GM12864 (cell line): Measurements from ENCODE around the gene NFIL3.
"Not testable (repeated sequence)": the region's sequence is repeated elsewhere in the genome, so short reads cannot be mapped to it uniquely, and the experiment has no call there.

Experiments
- DNase-seq: peaks from one replicate; pipeline ENCODE4 v3.0.0-alpha.2; 2011; ENCODE audit warnings: low read depth
- H3K4me3 ChIP-seq: 2 replicates; pipeline ENCODE4 v1.5.1; 2011; ENCODE audit warnings: mild to moderate bottlenecking, low read depth, low read length, control low read depth
- TF ChIP-seq, protein P1 (sequence below): IDR thresholded peaks from 2 replicates; pipeline ENCODE4 v1.5.1; 2011; ENCODE audit warnings: low read depth, mild to moderate bottlenecking, moderate library complexity, low read length, control low read depth, inconsistent platforms; ENCODE audit errors: missing control alignments

Gene NFIL3

DNA sequence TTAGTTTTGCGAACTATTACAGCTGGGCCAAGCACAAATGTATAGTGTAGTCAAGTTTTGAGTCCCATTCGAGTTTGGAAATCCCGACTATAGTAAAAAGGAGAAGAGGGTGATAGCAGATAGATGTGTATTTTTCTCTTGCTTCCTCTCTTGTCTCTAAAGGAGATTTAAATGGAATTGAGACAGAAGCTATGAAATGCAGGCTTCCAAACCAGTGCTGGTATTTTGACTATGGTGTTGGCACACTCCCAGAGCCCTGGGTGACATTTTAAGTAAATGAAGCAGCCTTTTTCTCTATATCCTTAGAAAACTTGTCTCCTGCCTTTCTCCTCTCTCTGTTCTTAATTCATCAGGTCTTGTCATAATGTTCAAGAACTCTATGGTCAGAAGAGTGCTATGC lies 44.2 kb downstream of the NFIL3 start:
- TF ChIP-seq, protein P1, sequence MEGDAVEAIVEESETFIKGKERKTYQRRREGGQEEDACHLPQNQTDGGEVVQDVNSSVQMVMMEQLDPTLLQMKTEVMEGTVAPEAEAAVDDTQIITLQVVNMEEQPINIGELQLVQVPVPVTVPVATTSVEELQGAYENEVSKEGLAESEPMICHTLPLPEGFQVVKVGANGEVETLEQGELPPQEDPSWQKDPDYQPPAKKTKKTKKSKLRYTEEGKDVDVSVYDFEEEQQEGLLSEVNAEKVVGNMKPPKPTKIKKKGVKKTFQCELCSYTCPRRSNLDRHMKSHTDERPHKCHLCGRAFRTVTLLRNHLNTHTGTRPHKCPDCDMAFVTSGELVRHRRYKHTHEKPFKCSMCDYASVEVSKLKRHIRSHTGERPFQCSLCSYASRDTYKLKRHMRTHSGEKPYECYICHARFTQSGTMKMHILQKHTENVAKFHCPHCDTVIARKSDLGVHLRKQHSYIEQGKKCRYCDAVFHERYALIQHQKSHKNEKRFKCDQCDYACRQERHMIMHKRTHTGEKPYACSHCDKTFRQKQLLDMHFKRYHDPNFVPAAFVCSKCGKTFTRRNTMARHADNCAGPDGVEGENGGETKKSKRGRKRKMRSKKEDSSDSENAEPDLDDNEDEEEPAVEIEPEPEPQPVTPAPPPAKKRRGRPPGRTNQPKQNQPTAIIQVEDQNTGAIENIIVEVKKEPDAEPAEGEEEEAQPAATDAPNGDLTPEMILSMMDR: no peak
- H3K4me3 ChIP-seq: no peak overlapping the region
- no peak for DNase-seq

DNA sequence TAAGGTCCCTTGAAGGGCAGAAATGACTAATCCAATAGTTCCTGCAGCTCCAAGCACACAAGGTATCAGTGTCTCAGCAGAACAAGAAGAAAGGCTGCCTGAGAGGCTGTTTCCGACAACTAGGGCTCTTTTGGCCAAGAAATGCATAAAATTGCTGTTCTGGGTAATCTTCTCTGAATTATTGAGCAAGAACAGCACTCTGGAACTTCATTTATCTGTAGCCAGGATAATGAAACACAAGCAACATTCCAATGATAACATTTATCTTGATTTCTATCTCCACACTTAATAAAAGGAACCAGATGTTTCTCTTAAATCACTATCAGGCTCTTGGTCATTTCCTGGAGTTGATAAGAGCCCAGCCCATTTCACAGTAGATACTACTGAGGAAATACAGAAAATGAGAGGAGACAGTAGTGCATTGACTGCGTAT lies 44.9 kb downstream of the NFIL3 start:
- no peak for DNase-seq
- no peak overlapping the region for H3K4me3 ChIP-seq
- TF ChIP-seq, protein P1: no peak

DNA sequence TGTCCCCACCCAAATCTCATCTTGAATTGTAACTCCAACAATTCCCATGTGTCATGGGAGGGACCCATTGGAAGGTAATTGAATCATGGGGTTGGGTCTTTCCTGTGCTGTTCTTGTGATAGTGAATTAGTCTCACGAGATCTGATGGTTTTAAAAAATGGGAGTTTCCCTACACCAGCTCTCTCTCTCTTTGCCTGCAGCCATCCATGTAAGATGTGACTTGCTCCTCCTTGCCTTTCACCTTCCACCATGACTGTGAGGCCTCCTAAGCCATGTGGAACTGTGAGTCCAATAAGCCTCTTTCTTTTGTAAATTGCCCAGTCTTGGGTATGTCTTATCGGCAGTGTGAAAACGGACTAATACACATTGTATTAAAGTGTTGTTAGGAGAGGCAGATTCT lies 45.6 kb downstream of the NFIL3 start:
- not testable (repeated sequence) for H3K4me3 ChIP-seq, DNase-seq

DNA sequence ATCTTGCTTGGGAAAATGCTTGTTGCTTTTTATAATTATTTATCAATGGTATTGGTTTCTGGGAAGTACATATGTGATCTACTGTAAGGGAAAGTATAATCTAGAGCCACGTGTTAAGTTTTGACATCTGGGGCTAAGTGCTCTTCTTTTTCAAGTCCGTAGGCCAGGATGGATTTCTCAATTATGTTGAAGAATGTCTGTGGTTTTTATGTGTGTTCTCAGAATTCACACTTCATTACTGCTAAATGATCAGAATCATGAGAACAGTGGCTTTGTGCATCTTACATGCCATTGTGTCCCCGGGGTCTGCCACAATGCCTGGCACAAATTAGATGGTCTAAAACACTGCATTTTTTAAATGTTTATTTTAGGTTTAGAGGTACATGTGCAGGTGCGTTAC lies 47.4 kb downstream of the NFIL3 start:
- H3K4me3 ChIP-seq: no peak overlapping the region
- TF ChIP-seq, protein P1: no peak
- no peak for DNase-seq

DNA sequence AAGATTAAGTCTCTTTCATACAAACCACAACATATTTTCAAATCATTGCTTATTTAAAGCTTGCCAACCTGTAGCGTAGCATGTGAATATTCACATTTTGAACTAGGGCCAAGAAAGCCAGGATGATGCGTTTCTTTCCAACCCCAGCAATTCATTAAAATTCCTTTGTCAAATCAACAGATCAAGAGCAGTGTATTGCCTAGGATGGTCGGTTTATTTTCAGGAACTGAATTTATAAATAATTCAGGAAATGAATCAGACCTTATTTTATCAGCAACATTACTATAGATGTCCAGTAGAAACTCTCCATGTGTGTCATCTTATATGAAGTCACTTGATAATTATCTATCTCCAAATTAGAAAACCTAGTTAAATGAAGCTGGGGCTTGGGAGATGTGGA lies 48.7 kb downstream of the NFIL3 start:
- H3K4me3 ChIP-seq: no peak overlapping the region
- TF ChIP-seq, protein P1: no peak
- DNase-seq: no peak

DNA sequence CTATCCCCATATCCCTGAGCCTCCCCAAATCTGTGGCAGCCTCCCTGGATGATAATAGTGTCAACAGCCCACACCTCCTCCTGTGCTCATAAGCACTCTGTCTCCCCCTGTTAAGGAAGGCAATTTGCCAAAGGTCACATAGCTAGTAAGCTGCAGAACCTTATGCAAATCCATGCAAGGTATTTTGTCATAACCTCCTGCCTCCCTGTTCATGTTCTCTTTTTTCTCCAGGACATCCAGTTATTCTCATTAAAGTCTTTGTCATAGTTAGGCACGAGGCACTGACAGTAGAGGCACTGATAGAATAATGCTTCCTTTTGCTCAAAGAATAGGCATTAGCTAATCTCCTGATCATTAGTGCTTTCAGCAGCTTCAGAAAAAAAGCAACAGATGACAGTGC lies 51.7 kb downstream of the NFIL3 start:
- H3K4me3 ChIP-seq: no peak overlapping the region
- TF ChIP-seq, protein P1: no peak
- DNase-seq: no peak

DNA sequence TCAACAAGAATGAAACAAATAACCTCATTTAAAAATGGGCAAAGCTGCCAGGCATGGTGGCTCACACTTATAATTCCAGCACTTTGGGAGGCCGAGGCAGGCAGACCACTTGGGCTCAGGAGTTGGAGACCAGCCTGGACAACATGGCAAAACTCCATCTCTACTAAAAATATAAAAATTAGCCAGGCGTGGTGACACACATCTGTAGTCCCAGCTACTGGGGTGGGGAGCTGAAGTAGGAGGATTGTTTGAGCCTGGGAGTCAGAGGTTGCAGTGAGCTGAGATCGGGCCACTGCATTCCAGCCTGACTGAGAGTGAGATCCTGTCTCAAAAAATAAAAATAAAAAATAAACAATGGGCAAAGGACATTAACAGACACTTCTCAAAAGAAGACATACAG lies 53.6 kb downstream of the NFIL3 start:
- H3K4me3 ChIP-seq, DNase-seq: not testable (repeated sequence)

DNA sequence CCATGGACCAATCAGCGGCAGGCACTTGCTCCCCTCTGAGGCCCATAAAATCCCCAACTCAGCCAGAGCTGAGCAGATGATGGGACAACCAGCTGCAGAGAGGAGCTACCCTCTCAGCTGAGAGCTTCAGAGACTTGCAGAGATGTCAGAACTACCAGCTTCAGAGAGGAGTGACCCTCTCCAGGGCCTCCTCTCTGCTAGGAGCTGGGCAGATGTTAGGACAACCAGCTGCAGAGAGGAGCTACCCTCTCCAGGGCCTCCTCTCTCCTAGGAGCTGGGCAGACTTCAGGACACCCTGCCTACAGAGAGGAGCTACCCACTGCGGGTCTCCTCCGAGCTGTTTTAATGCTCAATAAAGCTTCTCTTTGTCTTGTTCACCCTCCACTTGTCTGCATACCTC lies 58.9 kb downstream of the NFIL3 start:
- TF ChIP-seq, protein P1: no peak
- DNase-seq: no peak
- no peak overlapping the region for H3K4me3 ChIP-seq
